Ascending aorta (tissue), 2 donors: ENCODE results near the gene NELFCD. TPM values are rescaled to one million over a fixed set of nuclear protein-coding genes. Genes with fewer than 3 reads are reported as not detected.

Source experiments
- DNase-seq, 2 donors: peaks; one replicate each; pipeline ENCODE4 v3.0.0-alpha.2; 2019; ENCODE audit warnings: low spot score in 2 of 2
- H3K27ac ChIP-seq, 2 donors: fragments of 200-600 bp; sonication (generic); one replicate each; pipeline ENCODE4 v1.5.1; 2016 to 2017; ENCODE audit warnings: mild to moderate bottlenecking in 1 of 2
- H3K27me3 ChIP-seq: fragments of 200-600 bp; sonication (generic); one replicate; pipeline ENCODE4 v1.5.1; 2017
- H3K36me3 ChIP-seq, 2 donors: fragments of 200-600 bp; sonication (generic); one replicate each; pipeline ENCODE4 v1.5.1; 2016
- H3K4me1 ChIP-seq, 2 donors: fragments of 200-600 bp; sonication (generic); one replicate each; pipeline ENCODE4 v1.5.1; 2016 to 2017; ENCODE audit warnings: mild to moderate bottlenecking in 1 of 2
- H3K4me3 ChIP-seq, 2 donors: fragments of 200-600 bp; sonication (generic); one replicate each; pipeline ENCODE4 v1.5.1; 2016 to 2017; ENCODE audit warnings: mild to moderate bottlenecking in 1 of 2
- H3K9me3 ChIP-seq, 2 donors: fragments of 200-600 bp; sonication (generic); one replicate each; pipeline ENCODE4 v1.5.1; 2016
- CTCF ChIP-seq, 3 experiments: fragments of 200-600 bp in 2 of 3; fragments of 450-650 bp in 1 of 3; sonication (generic) in 2 of 3; IDR thresholded peaks; one replicate each; pipeline ENCODE4 v1.5.1; 2016 to 2019; ENCODE audit warnings: antibody characterized with exemption in 3 of 3, mild to moderate bottlenecking in 1 of 3, moderate library complexity in 1 of 3
- intact Hi-C: fragments of 100-400 bp; cut with DNase I; formaldehyde crosslinking; loops from one replicate; pipeline ENCODE4 v1.15.1; 2023
- total RNA-seq: library from RNA; depleted of rRNA; stranded (reverse); fragments of >200 nt; gene quantifications from one replicate; pipeline ENCODE4 v1.1.0, GENCODE V29; 2016

Gene NELFCD
- total RNA-seq, 1 donor from 2014 or later: 20.8 TPM

DNA sequence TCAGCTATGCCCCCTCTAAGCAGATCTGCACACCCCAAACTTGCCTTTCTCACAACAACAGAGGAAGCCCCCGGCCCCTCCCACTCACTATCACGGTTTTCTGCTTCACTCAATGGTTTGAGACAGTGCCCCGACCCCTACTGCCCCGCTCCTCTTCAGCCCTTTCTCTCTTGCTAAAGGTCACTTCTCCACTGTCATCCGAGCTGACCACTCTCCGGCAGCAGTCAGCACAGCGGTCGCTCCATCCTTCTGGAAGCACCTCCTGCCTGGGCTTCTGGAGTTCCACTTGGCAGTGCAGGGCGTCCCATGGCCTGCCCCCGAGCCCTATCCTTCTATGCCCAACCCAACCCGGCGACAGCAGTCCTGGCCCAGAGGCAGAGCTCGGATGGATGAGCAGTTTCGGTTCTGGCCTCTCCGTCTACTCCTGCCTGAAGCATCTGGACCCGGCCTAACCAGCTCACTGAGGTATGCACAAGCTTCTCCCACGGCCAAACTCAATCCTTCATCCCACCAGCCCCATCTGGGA, 21.9 kb downstream of the NELFCD start:
- Histone ChIP-seq H3K27me3 (no peaks in the 10 kb centered on the region), H3K4me1 (peaks cover 11 to 27% of the 10 kb centered on the region in 2 donors), H3K4me3 (no peak overlapping the region), H3K36me3 (peaks cover 35 to 40% of the 10 kb centered on the region in 2 donors), H3K27ac (peak overlapping the region in 1 of 2 donors; percentile 88), H3K9me3 (no peaks in the 10 kb centered on the region)
- intact Hi-C loops: no loop called here
- TF ChIP-seq CTCF (IDR thresholded peaks at IDR 0.05): no peak
- no peak for DNase-seq

- DNase-seq: peak in 1 of 2 donors; percentile 60
- Histone ChIP-seq H3K4me1 (peaks cover 11 to 27% of the 10 kb centered on the region in 2 donors), H3K36me3 (peaks cover 26 to 30% of the 10 kb centered on the region in 2 donors), H3K27ac (peak overlapping the region; percentile 88), H3K9me3 (no peaks in the 10 kb centered on the region), H3K4me3 (peak overlapping the region in 1 of 2 donors; percentile 73), H3K27me3 (no peaks in the 10 kb centered on the region)
- intact Hi-C loops: no loop called here
- TF ChIP-seq CTCF (IDR thresholded peaks at IDR 0.05): no peak
Observed at GRCh38 chr20:59003836-59004492, 22.9 kb downstream of the NELFCD start.

GRCh38 chr20:59004493-59004762, 23.4 kb downstream of the NELFCD start:
- Histone ChIP-seq H3K4me1 (peaks cover 11 to 27% of the 10 kb centered on the region in 2 donors), H3K4me3 (peak overlapping the region in 1 of 2 donors; percentile 73), H3K27ac (peak overlapping the region; percentile 88), H3K36me3 (peaks cover 22 to 26% of the 10 kb centered on the region in 2 donors), H3K27me3 (no peaks in the 10 kb centered on the region), H3K9me3 (no peaks in the 10 kb centered on the region)
- DNase-seq: peak in 1 of 2 donors; percentile 81
- intact Hi-C loops: no loop called here
- TF ChIP-seq CTCF (IDR thresholded peaks at IDR 0.05): no peak

DNA sequence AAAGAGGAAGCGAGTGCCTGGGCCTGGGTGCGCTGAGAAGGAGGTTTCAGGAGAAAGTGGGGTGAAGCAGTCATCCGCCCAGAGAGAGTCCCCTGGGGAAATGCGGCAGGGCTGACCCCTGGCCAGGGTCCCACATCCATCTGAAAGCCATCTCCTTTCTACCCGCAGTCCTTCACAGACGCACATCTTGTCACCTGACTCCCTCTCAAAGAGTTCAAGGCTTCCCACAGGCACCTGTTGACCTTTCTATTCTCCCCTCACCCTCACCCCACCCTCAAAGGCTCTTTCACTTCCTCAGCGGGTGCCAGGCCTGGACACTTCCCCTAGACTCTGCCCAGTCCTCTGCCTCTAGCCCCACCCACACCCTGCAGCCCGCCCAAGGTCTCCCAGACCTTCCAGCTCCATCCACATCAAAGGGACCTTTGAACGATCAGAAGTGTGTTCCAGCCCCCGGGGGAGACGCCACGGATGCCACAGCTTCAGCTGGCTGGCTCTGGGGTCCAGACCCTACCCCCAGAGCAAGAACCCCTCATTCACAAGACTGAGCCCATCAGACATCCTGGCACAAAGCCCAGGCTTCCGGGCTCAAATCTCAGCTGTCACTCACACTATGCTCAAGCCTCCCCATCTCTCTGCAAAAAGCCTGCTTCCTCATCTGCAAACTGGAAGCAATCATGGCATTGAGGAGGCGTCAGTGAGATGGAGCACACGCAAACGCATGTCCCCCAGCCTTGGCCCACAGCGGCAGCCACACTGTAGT, 23.9 kb downstream of the NELFCD start:
- no peaks in the 10 kb centered on the region for H3K9me3 ChIP-seq
- intact Hi-C loops: loop anchor here (5.0 kb wide), 1 partner anchor 37 kb away; the partner anchor contains the start of gene PRELID3B
- no peak for TF ChIP-seq CTCF (IDR thresholded peaks at IDR 0.05)
- peaks cover 19 to 23% of the 10 kb centered on the region in 2 donors for H3K36me3 ChIP-seq
- H3K4me3 ChIP-seq: peak overlapping the region; percentile 73 to 82
- peaks cover 11 to 27% of the 10 kb centered on the region in 2 donors for H3K4me1 ChIP-seq
- DNase-seq: peak in 1 of 2 donors; percentile 79
- peak overlapping the region; percentile 88 for H3K27ac ChIP-seq
- no peaks in the 10 kb centered on the region for H3K27me3 ChIP-seq

GRCh38 chr20:59005523-59006166, 24.6 kb downstream of the NELFCD start:
- Histone ChIP-seq H3K4me1 (peaks cover 14 to 33% of the 10 kb centered on the region in 2 donors), H3K27me3 (no peaks in the 10 kb centered on the region), H3K4me3 (peak overlapping the region; percentile 73 to 82), H3K27ac (peak overlapping the region; percentile 88), H3K9me3 (no peaks in the 10 kb centered on the region), H3K36me3 (peaks cover 14 to 16% of the 10 kb centered on the region in 2 donors)
- intact Hi-C loops: loop anchor here (2.0 to 5.0 kb wide), 3 partner anchors 25 to 37 kb away; partner anchors contain the start of genes NELFCD and PRELID3B
- peak in 1 of 2 donors; percentile 58 for DNase-seq
- no peak for TF ChIP-seq CTCF (IDR thresholded peaks at IDR 0.05)
